Activated CD4-positive, alpha-beta T cell treated with anti-CD3 and anti-CD28 coated beads, Interleukin-2, amount 10 ng/mL, durations not matched to agents 24 days and 14 days (primary cell): ENCODE data around the gene KRT12. TPM values are rescaled to one million over a fixed set of nuclear protein-coding genes. Genes with fewer than 3 reads are reported as not detected.
"Not testable (repeated sequence)": the region's sequence is repeated elsewhere in the genome, so short reads cannot be mapped to it uniquely, and the experiment has no call there.

Experiments
- DNase-seq: peaks from one replicate; pipeline ENCODE4 v3.0.0; 2022
- H3K27ac Mint-ChIP-seq: one replicate; pipeline ENCODE4 v1.8.0; 2022; ENCODE audit warnings: mild to moderate bottlenecking, mixed read lengths
- H3K27me3 Mint-ChIP-seq: one replicate; pipeline ENCODE4 v1.8.0; 2022; ENCODE audit warnings: mixed read lengths
- H3K36me3 Mint-ChIP-seq: one replicate; pipeline ENCODE4 v1.8.0; 2022; ENCODE audit warnings: low read depth, mild to moderate bottlenecking, mixed read lengths
- H3K4me1 Mint-ChIP-seq: one replicate; pipeline ENCODE4 v1.8.0; 2021; ENCODE audit warnings: mixed read lengths
- H3K4me3 Mint-ChIP-seq: one replicate; pipeline ENCODE4 v1.8.0; 2022; ENCODE audit warnings: mild to moderate bottlenecking, moderate library complexity, mixed read lengths
- H3K9me3 Mint-ChIP-seq: one replicate; pipeline ENCODE4 v1.8.0; 2021; ENCODE audit warnings: mixed read lengths
- intact Hi-C: fragments of 100-400 bp; cut with micrococcal nuclease; formaldehyde crosslinking; loops from one replicate; pipeline ENCODE4 v1.15.1; 2023
- total RNA-seq: library from RNA; stranded (reverse); gene quantifications from 2 replicates; pipeline ENCODE4 v1.2.3, GENCODE V29; 2022

The KRT12 gene
- total RNA-seq, 1 donor from 2014 or later = not detected

DNA sequence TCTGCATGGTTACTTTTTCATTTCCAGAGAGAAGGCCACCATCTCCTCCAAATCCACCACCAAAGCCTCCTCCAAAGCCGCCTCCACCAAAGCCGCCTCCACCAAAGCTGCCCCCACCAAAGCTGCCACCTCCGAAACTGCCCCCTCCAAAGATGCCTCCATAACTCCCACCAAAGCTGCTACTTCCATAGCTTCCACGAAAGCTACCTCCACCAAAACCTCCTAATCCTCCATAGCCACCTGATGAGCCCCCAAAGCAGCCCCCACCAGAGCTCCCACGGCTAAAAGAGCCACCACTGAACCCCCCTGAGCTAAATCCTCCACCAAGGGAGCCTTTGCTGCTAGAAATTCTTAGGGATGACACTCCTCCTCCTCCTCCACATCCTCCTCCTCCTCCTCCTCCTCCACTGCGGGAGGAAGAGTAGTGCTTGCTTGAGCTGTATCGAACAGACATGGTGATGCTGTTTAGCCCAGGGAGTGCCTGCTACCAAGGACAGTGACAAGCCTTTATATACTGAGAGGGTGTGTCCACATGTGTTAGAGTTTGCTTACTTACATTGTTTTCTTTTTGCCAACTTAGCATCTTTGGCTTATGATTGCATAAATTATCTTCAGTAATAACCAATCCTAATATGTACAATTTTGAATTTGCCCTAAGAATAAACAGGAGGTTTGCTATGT lies 44.8 kb downstream of the KRT12 start, which contains the start of gene KRT10:
TSS of gene KRT10 (minus strand) at position 483 of the 681 bp plus-strand sequence. CDS start at position 454, 29 bp downstream.
- peaks cover 18% of the 10 kb centered on the region for H3K36me3 Mint-ChIP-seq
- peaks cover 17% of the 10 kb centered on the region for H3K4me1 Mint-ChIP-seq
- H3K27ac Mint-ChIP-seq = no peak within 1 kb of the TSS
- H3K9me3 Mint-ChIP-seq = peaks cover 17% of the 10 kb centered on the region
- H3K4me3 Mint-ChIP-seq = no peak within 1 kb of the TSS
- intact Hi-C loops = no loop called here
- peaks cover 13% of the 10 kb centered on the region for H3K27me3 Mint-ChIP-seq
- no peak for DNase-seq

- no peak overlapping the region for H3K27ac Mint-ChIP-seq
- peaks cover 25% of the 10 kb centered on the region for H3K36me3 Mint-ChIP-seq
- peaks cover 20% of the 10 kb centered on the region for H3K9me3 Mint-ChIP-seq
- no peak for DNase-seq
- H3K27me3 Mint-ChIP-seq = peaks cover 11% of the 10 kb centered on the region
- intact Hi-C loops = no loop called here
- H3K4me3 Mint-ChIP-seq = no peak overlapping the region
- H3K4me1 Mint-ChIP-seq = peaks cover 15% of the 10 kb centered on the region
Measured at GRCh38 chr17:40821536-40821935, 45.5 kb downstream of the KRT12 start.

DNA sequence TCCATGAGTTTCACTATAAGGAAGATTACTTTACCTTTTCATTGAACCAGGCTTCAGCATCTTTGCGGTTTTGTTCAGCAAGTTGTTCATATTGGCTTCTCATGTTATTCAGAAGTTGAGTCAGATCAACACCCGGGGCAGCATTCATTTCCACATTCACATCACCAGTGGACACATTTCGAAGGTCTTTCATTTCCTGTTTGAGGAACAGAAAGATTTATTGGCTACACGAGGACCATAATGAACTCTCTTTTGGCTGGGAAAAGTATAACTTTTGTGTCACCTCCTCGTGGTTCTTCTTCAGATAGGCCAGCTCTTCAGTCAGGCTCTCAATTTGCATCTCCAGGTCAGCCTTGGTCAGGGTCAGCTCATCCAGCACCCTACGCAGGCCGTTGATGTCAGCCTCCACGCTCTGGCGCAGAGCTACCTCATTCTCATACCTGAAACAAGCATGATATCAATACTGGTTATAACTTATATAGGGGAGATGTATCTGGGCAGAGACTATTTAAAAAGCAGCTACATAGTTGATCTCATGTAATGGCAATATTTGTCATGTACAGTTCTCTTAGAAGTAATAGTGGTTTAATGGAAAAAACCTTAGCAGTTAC lies 46.7 kb downstream of the KRT12 start:
- peaks cover 9% of the 10 kb centered on the region for H3K27me3 Mint-ChIP-seq
- H3K4me3 Mint-ChIP-seq = peak overlapping the region; percentile 76
- intact Hi-C loops = no loop called here
- DNase-seq = no peak
- H3K27ac Mint-ChIP-seq = no peak overlapping the region
- peaks cover 26% of the 10 kb centered on the region for H3K36me3 Mint-ChIP-seq
- peaks cover 20% of the 10 kb centered on the region for H3K9me3 Mint-ChIP-seq
- peaks cover 15% of the 10 kb centered on the region for H3K4me1 Mint-ChIP-seq

- Mint-ChIP-seq H3K4me1 (peaks cover 14% of the 10 kb centered on the region), H3K27me3 (peaks cover 9% of the 10 kb centered on the region), H3K9me3 (peaks cover 20% of the 10 kb centered on the region), H3K36me3 (peaks cover 26% of the 10 kb centered on the region), H3K4me3 (peak overlapping the region; percentile 76), H3K27ac (peak overlapping the region; percentile 65)
- peak; percentile 62 for DNase-seq
- intact Hi-C loops = loop anchor here (5.0 kb wide), 1 partner anchor 197 kb away; no protein-coding TSS in a partner anchor
Measured at GRCh38 chr17:40819528-40820125, 47.4 kb downstream of the KRT12 start.

GRCh38 chr17:40818733-40819527 lies 48.1 kb downstream of the KRT12 start:
- Mint-ChIP-seq H3K4me1 (peaks cover 12% of the 10 kb centered on the region), H3K9me3 (peaks cover 22% of the 10 kb centered on the region), H3K27me3 (peaks cover 15% of the 10 kb centered on the region), H3K27ac (peak overlapping the region; percentile 89), H3K36me3 (peaks cover 26% of the 10 kb centered on the region), H3K4me3 (peak overlapping the region; percentile 89)
- DNase-seq = peak; percentile 96
- intact Hi-C loops = loop anchor here (5.0 kb wide), 1 partner anchor 197 kb away; no protein-coding TSS in a partner anchor

DNA sequence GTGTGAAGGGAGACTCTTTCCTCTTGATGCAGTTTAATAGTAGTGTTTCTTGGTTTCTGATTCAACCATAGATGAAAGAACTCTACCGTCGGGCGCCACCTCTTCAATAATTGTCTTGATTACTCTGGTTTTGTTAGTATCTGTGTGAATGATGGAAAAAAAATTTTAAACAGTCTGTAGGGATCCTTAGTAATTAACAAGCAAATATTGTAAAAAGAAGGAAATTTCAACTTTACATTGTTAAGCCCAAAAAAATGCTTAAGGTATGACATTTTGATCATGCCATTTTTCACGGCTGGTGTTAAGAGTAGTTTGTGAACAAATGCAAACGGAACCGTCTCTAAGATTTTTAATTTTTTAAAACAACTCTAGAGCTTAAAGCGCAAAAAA lies 48.7 kb downstream of the KRT12 start:
- H3K27ac Mint-ChIP-seq = peak overlapping the region; percentile 89
- intact Hi-C loops = loop anchor here (5.0 kb wide), 1 partner anchor 196 kb away; no protein-coding TSS in a partner anchor
- no peak for DNase-seq
- peak overlapping the region; percentile 89 for H3K4me3 Mint-ChIP-seq
- H3K27me3 Mint-ChIP-seq = peaks cover 19% of the 10 kb centered on the region
- peaks cover 12% of the 10 kb centered on the region for H3K4me1 Mint-ChIP-seq
- H3K36me3 Mint-ChIP-seq = peaks cover 26% of the 10 kb centered on the region
- peaks cover 25% of the 10 kb centered on the region for H3K9me3 Mint-ChIP-seq

GRCh38 chr17:40817103-40817682 lies 49.8 kb downstream of the KRT12 start:
- intact Hi-C loops = loop anchor here (5.0 kb wide), 1 partner anchor 195 kb away; no protein-coding TSS in a partner anchor
- Mint-ChIP-seq H3K36me3 (peaks cover 26% of the 10 kb centered on the region), H3K27me3 (peaks cover 24% of the 10 kb centered on the region), H3K4me3 (peak overlapping the region; percentile 80), H3K9me3 (peaks cover 25% of the 10 kb centered on the region), H3K4me1 (peaks cover 12% of the 10 kb centered on the region), H3K27ac (peak overlapping the region; percentile 30)
- DNase-seq = peak; percentile 58

- H3K27ac Mint-ChIP-seq = no peak overlapping the region
- no peak overlapping the region for H3K4me3 Mint-ChIP-seq
- intact Hi-C loops = loop anchor here (5.0 kb wide), 1 partner anchor 194 kb away; no protein-coding TSS in a partner anchor
Measured at GRCh38 chr17:40816569-40816968, 50.5 kb downstream of the KRT12 start.

GRCh38 chr17:40815381-40815780 lies 51.6 kb downstream of the KRT12 start:
- Mint-ChIP-seq H3K27ac (no peak overlapping the region), H3K4me1 (peaks cover 11% of the 10 kb centered on the region), H3K9me3 (peaks cover 24% of the 10 kb centered on the region), H3K4me3 (no peak overlapping the region), H3K27me3 (peaks cover 36% of the 10 kb centered on the region), H3K36me3 (peaks cover 25% of the 10 kb centered on the region)
- intact Hi-C loops = loop anchor here (5.0 kb wide), 1 partner anchor 193 kb away; no protein-coding TSS in a partner anchor
- DNase-seq = no peak

More at GRCh38 chr17:40816569-40816968, 50.5 kb downstream of the KRT12 start:
- peaks cover 12% of the 10 kb centered on the region for H3K4me1 Mint-ChIP-seq
- peaks cover 28% of the 10 kb centered on the region for H3K27me3 Mint-ChIP-seq
- H3K9me3 Mint-ChIP-seq = peaks cover 25% of the 10 kb centered on the region
- no peak for DNase-seq
- H3K36me3 Mint-ChIP-seq = peaks cover 25% of the 10 kb centered on the region

DNA sequence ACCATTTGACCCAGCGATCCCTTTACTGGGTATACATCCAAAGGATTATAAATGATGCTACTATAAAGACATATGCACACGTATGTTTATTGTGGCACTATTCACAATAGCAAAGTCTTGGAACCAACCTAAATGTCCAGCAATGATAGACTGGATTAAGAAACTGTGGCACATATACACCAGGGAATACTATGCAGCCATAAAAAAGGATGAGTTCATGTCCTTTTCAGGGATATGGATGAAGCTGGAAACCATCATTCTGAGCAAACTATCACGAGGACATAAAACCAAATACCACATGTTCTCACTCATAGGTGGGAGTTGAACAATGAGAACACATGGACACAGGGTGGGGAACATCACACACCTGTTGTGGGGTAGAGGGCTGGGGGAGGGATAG lies 52.4 kb downstream of the KRT12 start:
- not testable (repeated sequence) for H3K4me3 Mint-ChIP-seq, H3K27ac Mint-ChIP-seq, DNase-seq
- H3K4me1 Mint-ChIP-seq = peaks cover 10% of the 10 kb centered on the region
- intact Hi-C loops = loop anchor here (5.0 kb wide), 1 partner anchor 192 kb away; no protein-coding TSS in a partner anchor
- H3K9me3 Mint-ChIP-seq = peaks cover 17% of the 10 kb centered on the region
- H3K36me3 Mint-ChIP-seq = peaks cover 20% of the 10 kb centered on the region
- peaks cover 43% of the 10 kb centered on the region for H3K27me3 Mint-ChIP-seq

DNA sequence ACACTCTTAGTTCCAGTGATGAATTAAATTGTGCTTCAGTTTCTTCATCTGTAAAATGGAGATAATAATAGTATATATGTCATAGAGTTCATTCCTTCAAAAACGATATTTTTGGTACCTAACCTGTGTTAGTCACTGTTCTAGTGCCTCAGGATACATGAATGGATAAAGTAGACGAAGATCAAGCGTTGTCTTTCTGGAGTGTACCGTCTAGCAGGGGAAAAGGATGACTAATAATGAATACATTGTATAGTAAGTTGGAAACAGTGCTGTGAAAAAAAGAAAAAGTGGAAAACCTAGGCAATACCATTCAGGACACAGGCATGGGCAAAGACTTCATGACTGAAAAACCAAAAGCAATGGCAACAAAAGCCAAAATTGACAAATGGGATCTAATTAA lies 53.2 kb downstream of the KRT12 start:
- H3K27me3 Mint-ChIP-seq = peaks cover 49% of the 10 kb centered on the region
- intact Hi-C loops = no loop called here
- no peak for DNase-seq
- H3K4me1 Mint-ChIP-seq = peaks cover 8% of the 10 kb centered on the region
- H3K4me3 Mint-ChIP-seq = no peak overlapping the region
- peaks cover 16% of the 10 kb centered on the region for H3K9me3 Mint-ChIP-seq
- no peak overlapping the region for H3K27ac Mint-ChIP-seq
- H3K36me3 Mint-ChIP-seq = peaks cover 20% of the 10 kb centered on the region

DNA sequence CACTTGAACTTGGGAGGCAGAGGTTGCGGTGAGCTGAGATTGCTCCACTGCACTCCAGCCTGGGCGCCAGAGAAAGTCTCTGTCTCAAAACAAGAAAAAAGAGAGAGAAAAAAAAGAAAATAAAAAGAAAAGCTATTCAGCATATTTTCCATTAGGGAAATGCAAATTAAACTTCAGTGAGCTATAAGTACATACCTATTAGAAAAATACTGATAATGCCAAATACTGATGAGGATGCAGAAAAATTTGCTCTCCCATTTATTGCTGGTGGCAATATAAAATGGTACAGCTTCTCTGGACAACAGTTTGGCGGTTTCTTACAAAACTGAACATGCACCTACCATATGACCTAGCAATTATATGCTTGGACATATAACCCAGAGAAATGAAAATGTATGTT lies 54.4 kb downstream of the KRT12 start:
- H3K4me3 Mint-ChIP-seq = no peak overlapping the region

More for the DNA sequence above, 54.4 kb downstream of the KRT12 start:
- Mint-ChIP-seq H3K4me1 (peaks cover 3% of the 10 kb centered on the region), H3K36me3 (peaks cover 12% of the 10 kb centered on the region), H3K9me3 (peaks cover 11% of the 10 kb centered on the region), H3K27me3 (peaks cover 57% of the 10 kb centered on the region), H3K27ac (no peak overlapping the region)
- DNase-seq = no peak
- intact Hi-C loops = no loop called here
